Right atrium auricular region (tissue), 2 donors: ENCODE data around the gene ACTC1. TPM values are rescaled to one million over a fixed set of nuclear protein-coding genes. Genes with fewer than 3 reads are reported as not detected.

Experiments used
- DNase-seq: peaks from one replicate; pipeline ENCODE4 v3.0.0-alpha.2; 2019; ENCODE audit warnings: low spot score
- H3K27ac ChIP-seq, 2 donors: fragments of 200-600 bp; sonication (generic); 1 replicate in 1 of 2; 2 replicates in 1 of 2; pipeline ENCODE4 v1.5.1; 2016 to 2019
- H3K27me3 ChIP-seq, 2 donors: fragments of 200-600 bp; sonication (generic); one replicate each; pipeline versions ENCODE4 v1.5.1 to v1.6.0; 2017 to 2019
- H3K36me3 ChIP-seq: fragments of 200-600 bp; sonication (generic); one replicate; pipeline ENCODE4 v1.5.1; 2016
- H3K4me1 ChIP-seq, 2 donors: fragments of 200-600 bp; sonication (generic); one replicate each; pipeline versions ENCODE4 v1.5.1 to v1.6.0; 2017 to 2019
- H3K4me3 ChIP-seq, 2 donors: fragments of 200-600 bp; sonication (generic); 1 replicate in 1 of 2; 2 replicates in 1 of 2; pipeline ENCODE4 v1.5.1; 2017 to 2019; ENCODE audit warnings: mild to moderate bottlenecking in 1 of 2, moderate library complexity in 1 of 2
- H3K9me3 ChIP-seq, 2 donors: fragments of 200-600 bp; sonication (generic); one replicate each; pipeline ENCODE4 v1.5.1; 2019
- CTCF ChIP-seq, 2 donors: fragments of 200-600 bp; sonication (generic); IDR thresholded peaks; one replicate each; pipeline ENCODE4 v1.5.1; 2019; ENCODE audit warnings: antibody characterized with exemption in 2 of 2
- total RNA-seq, 2 donors: library from RNA; depleted of rRNA; stranded (reverse); fragments of >200 nt; gene quantifications; one replicate each; pipeline ENCODE4 v1.1.0, GENCODE V29; 2016

Gene ACTC1
- total RNA-seq, 2 donors from 2014 or later, result 8,662 to 10,302 TPM

DNA sequence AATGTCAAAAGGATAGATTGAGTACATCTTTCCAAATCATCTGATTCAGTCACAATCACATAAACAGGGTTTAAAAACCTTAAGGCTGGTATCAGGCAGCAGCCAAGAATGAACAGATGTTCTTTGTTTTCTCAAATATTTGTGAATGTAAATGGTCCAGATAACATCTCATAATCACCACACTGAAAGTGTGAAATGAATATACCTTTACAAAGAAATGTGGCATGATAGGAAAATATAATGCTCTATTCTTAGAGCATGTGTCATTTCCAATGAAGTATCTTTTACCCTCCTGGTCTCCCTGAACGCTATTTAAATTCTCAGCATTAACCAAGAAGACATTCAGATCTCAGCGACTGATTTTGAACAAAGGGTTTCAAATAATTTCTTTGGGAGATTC lies 8.8 kb upstream of the ACTC1 start:
- TF ChIP-seq CTCF (IDR thresholded peaks at IDR 0.05), result no peak
- H3K4me3 ChIP-seq, result no peak overlapping the region
- H3K36me3 ChIP-seq, result no peaks in the 10 kb centered on the region
- no peaks in the 10 kb centered on the region for H3K9me3 ChIP-seq
- DNase-seq, result no peak
- peaks cover 0 to 16% of the 10 kb centered on the region in 2 donors for H3K4me1 ChIP-seq
- H3K27ac ChIP-seq, result peak overlapping the region in 1 of 2 donors; percentile 19
- H3K27me3 ChIP-seq, result no peaks in the 10 kb centered on the region

DNA sequence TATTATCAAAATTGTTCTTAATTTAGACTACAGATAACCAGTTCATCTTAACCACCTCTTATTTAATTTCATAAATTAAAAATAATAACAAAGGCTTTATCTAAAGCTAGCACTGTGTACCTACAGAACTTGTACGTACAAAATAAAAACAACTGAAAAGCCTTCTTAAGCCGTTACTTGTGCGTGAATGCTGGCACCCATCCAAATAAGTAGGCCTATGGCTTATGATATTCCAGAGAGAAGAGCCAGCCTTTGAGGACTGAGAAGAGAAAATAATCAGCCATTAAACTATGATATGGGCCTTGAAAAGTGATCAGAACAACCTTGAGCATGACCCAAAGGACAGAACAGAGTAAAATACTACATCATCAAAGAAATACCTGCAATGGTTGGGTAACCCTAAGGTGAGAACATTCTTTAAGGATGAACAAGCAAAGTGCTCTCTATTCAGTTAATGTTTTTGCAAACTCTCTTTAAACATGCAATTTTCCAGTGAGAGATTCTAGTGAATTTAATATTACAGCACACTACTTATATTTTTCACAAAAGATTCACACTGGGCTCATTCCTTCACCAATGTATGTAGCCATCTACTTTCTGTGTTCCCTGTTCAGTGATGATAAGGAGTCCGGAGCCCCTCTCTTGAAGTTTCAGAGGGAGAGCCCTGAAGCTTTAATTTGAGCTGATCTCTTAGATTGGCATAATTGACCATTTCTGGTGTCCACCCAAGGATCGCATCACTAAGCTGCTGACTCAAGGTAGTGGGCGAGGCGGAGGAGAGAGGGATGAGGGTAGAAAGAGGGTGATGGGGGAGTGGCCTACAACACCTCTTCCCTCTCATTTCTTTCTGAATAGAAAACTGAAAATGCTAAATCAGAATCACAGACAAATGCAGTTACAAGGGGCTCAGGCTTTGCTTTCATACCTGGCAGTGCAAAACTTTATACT lies 7.7 kb upstream of the ACTC1 start:
- no peaks in the 10 kb centered on the region for H3K27me3 ChIP-seq
- H3K4me3 ChIP-seq, result no peak overlapping the region
- peaks cover 0 to 18% of the 10 kb centered on the region in 2 donors for H3K4me1 ChIP-seq
- peak overlapping the region in 1 of 2 donors; percentile 22 for H3K27ac ChIP-seq
- no peak for DNase-seq
- no peaks in the 10 kb centered on the region for H3K9me3 ChIP-seq
- no peak for TF ChIP-seq CTCF (IDR thresholded peaks at IDR 0.05)
- H3K36me3 ChIP-seq, result no peaks in the 10 kb centered on the region

- Histone ChIP-seq H3K27me3 (no peaks in the 10 kb centered on the region), H3K4me3 (no peak overlapping the region), H3K4me1 (peaks cover 0 to 18% of the 10 kb centered on the region in 2 donors), H3K36me3 (no peaks in the 10 kb centered on the region), H3K27ac (peak overlapping the region in 1 of 2 donors; percentile 22), H3K9me3 (no peaks in the 10 kb centered on the region)
- no peak for TF ChIP-seq CTCF (IDR thresholded peaks at IDR 0.05)
- no peak for DNase-seq
Measured at GRCh38 chr15:34802371-34802770, 7.0 kb upstream of the ACTC1 start.

GRCh38 chr15:34799149-34800101 lies 4.1 kb upstream of the ACTC1 start:
- Histone ChIP-seq H3K27me3 (no peaks in the 10 kb centered on the region), H3K27ac (peak overlapping the region; percentile 85 to 95), H3K9me3 (no peaks in the 10 kb centered on the region), H3K4me1 (peaks cover 0 to 18% of the 10 kb centered on the region in 2 donors), H3K4me3 (no peak overlapping the region), H3K36me3 (peaks cover 9% of the 10 kb centered on the region)
- no peak for TF ChIP-seq CTCF (IDR thresholded peaks at IDR 0.05)
- DNase-seq, result no peak

- Histone ChIP-seq H3K4me1 (peaks cover 0 to 18% of the 10 kb centered on the region in 2 donors), H3K36me3 (peaks cover 34% of the 10 kb centered on the region), H3K9me3 (no peaks in the 10 kb centered on the region), H3K4me3 (peak overlapping the region in 1 of 2 donors; percentile 68), H3K27ac (peak overlapping the region; percentile 85 to 95), H3K27me3 (no peaks in the 10 kb centered on the region)
- TF ChIP-seq CTCF (IDR thresholded peaks at IDR 0.05), result no peak
- no peak for DNase-seq
Measured at GRCh38 chr15:34796847-34797435, 1.6 kb upstream of the ACTC1 start.
